ENCODE results near the gene TMEM232.
"Not testable (repeated sequence)": the region's sequence is repeated elsewhere in the genome, so short reads cannot be mapped to it uniquely, and the experiment has no call there.

Gene TMEM232

DNA sequence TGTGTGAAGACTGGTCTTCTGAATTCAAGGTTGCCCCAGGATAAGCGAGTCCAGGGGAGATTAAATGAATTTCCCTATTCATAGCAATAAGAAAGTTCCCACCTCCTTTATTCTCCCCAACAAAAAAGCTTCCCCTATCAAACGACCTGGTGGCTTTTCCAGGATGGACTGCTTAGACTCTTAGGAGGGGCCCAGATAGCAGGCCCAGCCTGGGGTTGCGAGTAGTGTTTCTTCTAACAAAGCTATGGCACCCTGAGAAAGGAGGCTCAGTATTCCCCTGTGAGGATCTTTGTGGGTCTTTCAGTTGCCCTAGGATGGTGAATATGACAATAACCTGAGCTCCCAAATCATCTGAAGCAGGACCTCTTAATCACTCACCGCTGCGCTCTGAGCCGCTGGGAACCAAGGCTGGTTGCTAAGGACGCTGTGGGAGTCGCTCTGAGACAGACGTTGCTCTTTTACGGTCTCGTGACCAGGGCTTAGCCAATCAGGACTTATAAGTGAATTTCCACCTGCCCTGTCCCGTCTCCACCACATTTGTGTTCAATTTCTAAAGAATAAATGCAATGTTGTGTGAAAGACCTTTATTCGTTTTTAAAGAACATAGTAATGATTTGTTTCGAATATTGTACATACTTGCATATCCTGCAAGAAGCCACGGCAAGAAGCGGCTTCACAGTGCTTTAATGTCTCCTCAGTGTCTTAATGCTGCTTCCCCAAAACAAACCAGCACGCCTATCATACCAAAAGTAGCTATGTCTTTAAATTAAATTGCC, at the start of gene TMEM232:
TMEM232 (minus strand) TSS at position 423 of the 776 bp plus-strand sequence. CDS start 59,319 bp downstream, outside the sequence.
- peak; percentile 75 for DNase-seq (ENCODE audit: low spot score)

GRCh38 chr5:110770286-110770685, 43.8 kb upstream of the TMEM232 start:
- DNase-seq (ENCODE audit: low spot score) = no peak

- no peak for DNase-seq (ENCODE audit: low spot score)
Measured at GRCh38 chr5:110769000-110769681, 42.7 kb upstream of the TMEM232 start.

- DNase-seq (ENCODE audit: low spot score) = no peak
Measured at GRCh38 chr5:110768138-110768860, 41.8 kb upstream of the TMEM232 start.

- no peak for DNase-seq (ENCODE audit: low spot score)
Measured at GRCh38 chr5:110760158-110760557, 33.7 kb upstream of the TMEM232 start.

- peak; percentile 67 for DNase-seq (ENCODE audit: low spot score)
Measured at GRCh38 chr5:110757118-110757729, 30.8 kb upstream of the TMEM232 start.

DNA sequence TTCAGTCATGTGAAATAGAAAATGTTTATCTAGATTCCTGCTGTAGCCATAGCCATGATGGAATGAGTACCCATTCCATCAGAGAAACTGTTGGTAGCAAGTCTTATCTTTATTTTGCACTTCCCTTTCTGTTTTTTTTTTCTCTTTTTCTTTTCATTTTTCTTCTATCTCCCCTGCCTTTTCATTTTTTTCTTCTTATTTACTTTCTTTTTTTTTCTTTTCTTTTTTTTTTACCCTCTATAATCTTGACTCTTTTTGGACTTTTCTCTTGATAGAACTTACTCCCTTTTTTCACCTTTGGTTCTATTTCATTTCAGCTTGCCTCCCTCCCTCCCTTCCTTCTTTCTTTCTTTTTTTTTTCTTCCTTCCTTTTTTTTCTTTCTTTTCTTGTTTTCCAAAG, 27.7 kb upstream of the TMEM232 start:
- DNase-seq (ENCODE audit: low spot score) = no peak

DNA sequence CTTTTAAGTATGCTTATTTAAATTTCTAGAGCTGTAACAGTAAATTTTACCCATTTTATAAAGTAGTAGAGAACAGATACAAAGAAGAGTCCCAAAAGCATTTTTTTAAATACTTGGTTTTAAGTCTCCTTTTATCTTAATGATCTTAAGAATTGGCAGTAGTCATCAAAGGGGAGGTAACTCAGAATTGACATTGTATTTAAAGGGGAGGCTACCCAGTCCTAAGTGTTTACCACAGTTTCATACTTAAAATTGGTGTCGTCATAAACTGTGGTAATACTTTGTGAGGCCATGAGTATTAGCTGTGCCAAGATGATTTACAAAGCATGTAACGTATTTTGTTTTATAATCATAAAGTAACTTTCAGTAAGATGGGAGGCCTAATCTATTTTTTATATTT, 27.1 kb upstream of the TMEM232 start:
- peak; percentile 23 for DNase-seq (ENCODE audit: low spot score)

DNA sequence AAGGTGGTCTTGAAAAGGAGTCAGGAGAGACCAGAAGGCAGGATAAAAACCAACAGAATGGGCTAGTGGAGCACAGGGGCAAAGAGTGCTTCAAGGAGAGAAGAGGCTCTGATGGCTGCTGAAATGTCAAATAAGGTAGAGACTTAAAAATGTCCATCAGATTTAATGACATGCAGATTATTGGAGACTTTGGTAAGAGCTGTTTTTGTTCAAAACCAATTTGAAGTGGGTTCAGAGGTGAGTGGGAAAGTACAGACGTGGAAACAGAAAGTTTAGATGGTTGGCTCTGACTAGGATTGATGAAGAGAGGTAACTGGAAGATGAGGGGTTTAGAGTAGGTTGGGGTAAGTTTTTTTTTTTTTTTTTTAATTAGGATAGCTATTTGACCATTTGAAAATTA, 26.5 kb upstream of the TMEM232 start:
- no peak for DNase-seq (ENCODE audit: low spot score)

- no peak for DNase-seq (ENCODE audit: low spot score)
Measured at GRCh38 chr5:110751902-110752762, 25.7 kb upstream of the TMEM232 start.

DNA sequence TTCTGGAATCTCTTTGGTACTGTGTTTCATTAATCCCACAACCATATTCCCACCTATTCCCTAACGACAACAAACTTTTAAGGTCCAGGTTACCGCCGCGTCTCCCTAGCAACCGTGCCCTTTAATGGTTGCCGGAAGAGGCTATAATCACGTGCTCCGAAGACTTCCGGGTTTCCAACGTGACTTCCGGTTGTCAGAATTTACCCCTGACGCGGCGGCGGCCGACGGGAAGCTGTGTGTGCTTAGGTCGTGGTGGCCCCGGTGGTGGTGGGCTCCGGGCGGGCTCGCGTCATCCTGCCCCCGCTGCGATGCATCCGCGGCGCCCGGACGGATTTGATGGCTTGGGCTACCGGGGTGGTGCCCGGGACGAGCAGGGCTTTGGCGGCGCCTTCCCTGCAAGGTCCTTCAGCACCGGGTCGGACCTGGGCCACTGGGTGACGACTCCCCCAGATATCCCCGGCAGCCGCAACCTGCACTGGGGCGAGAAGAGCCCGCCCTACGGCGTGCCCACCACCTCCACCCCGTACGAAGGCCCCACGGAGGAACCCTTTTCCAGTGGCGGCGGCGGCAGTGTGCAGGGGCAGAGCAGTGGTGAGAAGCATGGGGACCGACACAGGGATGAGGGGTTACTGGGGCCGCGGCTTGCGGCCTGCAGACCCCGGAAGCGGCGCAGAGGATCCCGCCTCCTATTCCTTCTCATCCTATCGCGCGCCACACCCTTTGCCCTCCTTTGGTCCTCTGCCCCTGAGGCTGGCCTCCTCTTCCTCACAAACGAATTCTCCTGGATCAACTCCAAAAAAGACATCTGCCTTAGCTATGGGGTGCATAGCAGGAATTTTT, 12.6 kb upstream of the TMEM232 start, which contains the start of gene SLC25A46:
SLC25A46 (plus strand) TSS at position 196 of the 840 bp plus-strand sequence; CDS start at position 309, 113 bp downstream.
- peak; percentile 88 for DNase-seq (ENCODE audit: low spot score)

DNA sequence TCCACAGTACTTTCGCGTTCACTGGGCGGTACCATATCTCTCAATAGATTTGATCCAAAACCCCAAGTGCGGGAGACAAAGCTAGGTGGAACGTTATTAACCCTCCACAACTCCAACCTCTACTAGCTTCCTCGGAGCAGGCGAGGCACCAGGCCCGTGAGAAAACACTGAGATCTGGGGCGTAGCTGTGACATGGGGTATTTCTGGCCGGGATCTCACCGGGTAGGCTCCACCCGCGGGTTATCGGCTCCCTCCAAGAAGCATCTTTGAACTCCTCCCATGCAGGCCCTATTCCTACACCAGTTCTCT, 12.0 kb upstream of the TMEM232 start:
- no peak for DNase-seq (ENCODE audit: low spot score)

GRCh38 chr5:110736753-110737152, 10.3 kb upstream of the TMEM232 start:
- DNase-seq (ENCODE audit: low spot score) = no peak

DNA sequence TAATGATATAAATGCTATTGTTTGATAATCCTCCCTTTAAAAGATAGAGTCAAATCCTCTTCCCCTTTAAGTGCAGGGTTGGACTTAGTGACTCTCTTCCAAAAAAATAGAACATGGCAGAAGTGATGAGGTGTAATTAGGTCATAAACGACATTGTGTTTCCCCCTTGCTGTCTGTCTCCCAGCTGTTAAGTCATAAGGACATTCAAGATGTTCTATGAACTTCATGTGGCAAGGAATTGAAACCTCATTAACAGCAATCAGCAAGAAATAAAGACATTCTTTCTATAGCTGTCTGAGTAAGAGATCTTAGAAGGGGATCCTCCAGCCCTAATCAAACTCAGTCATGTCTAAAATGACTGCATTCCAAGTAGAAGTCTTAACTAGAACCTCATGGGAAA, 9.1 kb upstream of the TMEM232 start:
- DNase-seq (ENCODE audit: low spot score) = no peak

GRCh38 chr5:110734101-110734500, 7.6 kb upstream of the TMEM232 start:
- DNase-seq (ENCODE audit: low spot score) = no peak

- not testable (repeated sequence) for DNase-seq (ENCODE audit: low spot score)
Measured at GRCh38 chr5:110731499-110731898, 5.0 kb upstream of the TMEM232 start.

DNA sequence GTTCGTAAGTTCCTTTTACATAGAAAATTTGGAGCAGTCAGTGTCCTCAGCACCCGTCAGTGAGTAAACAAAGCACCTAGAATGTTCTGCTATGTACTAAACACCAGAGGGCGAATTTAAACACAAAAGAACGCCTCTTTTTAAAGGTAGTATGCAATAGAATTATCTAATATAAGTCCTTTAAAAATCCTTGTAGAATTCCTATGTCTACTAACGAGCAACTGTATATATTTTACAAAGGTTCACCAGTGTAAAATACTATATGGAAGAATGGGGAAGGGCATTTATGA, 499 bp upstream of the TMEM232 start:
- DNase-seq (ENCODE audit: low spot score) = peak; percentile 28

- DNase-seq (ENCODE audit: low spot score) = no peak
Measured at GRCh38 chr5:110718311-110718710, 8.2 kb downstream of the TMEM232 start.

GRCh38 chr5:110716247-110717245, 9.9 kb downstream of the TMEM232 start:
- no peak for DNase-seq (ENCODE audit: low spot score)

Data from hematopoietic multipotent progenitor cell treated with erythropoietin and hydrocortisone succinate and interleukin-3 and kit ligand, for 15 days (in vitro differentiated cells).